Measurements from ENCODE around the gene XRN2.

DNA sequence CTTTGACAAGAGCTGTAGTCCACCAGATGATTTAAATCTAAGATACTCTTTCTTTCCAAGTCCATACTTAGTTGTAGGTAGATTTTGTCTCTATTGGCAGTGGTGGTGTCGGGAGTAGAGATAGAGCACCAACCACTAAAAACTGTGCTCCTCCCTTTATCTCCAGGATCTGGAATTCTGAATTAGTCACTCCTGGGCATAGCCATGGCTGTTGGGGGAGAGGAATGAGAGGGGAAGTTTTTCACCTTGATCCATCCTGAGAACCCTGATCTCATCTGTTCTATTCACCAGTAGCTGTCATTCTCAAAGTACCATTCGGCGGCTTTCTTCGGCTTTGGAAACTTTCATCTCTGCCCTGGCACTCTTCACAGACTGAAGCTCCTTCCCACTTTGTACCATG lies 129.8 kb downstream of the XRN2 start:
- TF ChIP-seq, protein P1, sequence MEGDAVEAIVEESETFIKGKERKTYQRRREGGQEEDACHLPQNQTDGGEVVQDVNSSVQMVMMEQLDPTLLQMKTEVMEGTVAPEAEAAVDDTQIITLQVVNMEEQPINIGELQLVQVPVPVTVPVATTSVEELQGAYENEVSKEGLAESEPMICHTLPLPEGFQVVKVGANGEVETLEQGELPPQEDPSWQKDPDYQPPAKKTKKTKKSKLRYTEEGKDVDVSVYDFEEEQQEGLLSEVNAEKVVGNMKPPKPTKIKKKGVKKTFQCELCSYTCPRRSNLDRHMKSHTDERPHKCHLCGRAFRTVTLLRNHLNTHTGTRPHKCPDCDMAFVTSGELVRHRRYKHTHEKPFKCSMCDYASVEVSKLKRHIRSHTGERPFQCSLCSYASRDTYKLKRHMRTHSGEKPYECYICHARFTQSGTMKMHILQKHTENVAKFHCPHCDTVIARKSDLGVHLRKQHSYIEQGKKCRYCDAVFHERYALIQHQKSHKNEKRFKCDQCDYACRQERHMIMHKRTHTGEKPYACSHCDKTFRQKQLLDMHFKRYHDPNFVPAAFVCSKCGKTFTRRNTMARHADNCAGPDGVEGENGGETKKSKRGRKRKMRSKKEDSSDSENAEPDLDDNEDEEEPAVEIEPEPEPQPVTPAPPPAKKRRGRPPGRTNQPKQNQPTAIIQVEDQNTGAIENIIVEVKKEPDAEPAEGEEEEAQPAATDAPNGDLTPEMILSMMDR (IDR thresholded peaks at IDR 0.05): no peak
- TF ChIP-seq EZH2phosphoT487 (IDR thresholded peaks at IDR 0.05) (no peak), EZH2 (IDR thresholded peaks at IDR 0.05) (no peak)
